SIG-M5 treated with dmso at 0.1 percent for 504 hours (cell line): ENCODE results near the gene CDH23.

Experiments
- DNase-seq: peaks from one replicate; lab custom pipeline; 2025; ENCODE audit not compliant: unreplicated experiment; lab: John Stamatoyannopoulos, UW

CDH23 gene

GRCh38 chr10:71852355-71852937, 455.7 kb downstream of the CDH23 start:
- DNase-seq: peak; percentile 78

- DNase-seq: no peak
These were observed 457.3 kb downstream of the CDH23 start for GRCh38 chr10:71854031-71854430.

- DNase-seq: no peak
These were observed 459.9 kb downstream of the CDH23 start for GRCh38 chr10:71856619-71857018.

GRCh38 chr10:71857934-71858890, 461.5 kb downstream of the CDH23 start:
- DNase-seq: peak; percentile 27

GRCh38 chr10:71860243-71861029, 463.7 kb downstream of the CDH23 start:
- DNase-seq: peak; percentile 87

- no peak for DNase-seq
These were observed 466.5 kb downstream of the CDH23 start for GRCh38 chr10:71863203-71863602.

- DNase-seq: peak; percentile 33
These were observed 468.2 kb downstream of the CDH23 start for GRCh38 chr10:71864911-71865361.
